CD4-positive, alpha-beta T cell treated with Interleukin-6 for 4 hours (primary cell): ENCODE results near the gene RAMP1.

Experiments
- DNase-seq: peaks from one replicate; pipeline ENCODE4 v3.0.0-alpha.2; 2020; ENCODE audit warnings: mixed read lengths

The RAMP1 gene

DNA sequence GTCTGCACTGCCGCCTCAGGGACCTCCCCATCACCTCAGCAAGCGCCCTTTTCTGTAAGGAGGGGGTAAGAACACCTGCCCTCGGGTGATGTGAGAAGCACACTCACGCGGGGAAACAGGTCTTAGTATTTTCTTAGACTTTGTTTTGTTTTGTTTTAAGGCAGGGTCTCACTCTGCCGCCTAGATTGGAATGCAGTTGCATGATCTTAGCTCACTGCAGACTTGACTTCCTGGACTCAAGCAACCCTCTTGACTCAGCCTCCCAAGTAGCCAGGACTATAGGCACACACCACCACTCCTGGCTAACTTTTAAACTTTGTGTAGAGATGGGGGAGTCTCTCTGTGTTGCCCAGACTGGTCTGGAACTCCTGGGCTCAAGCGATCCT, 37.1 kb downstream of the RAMP1 start:
- DNase-seq = no peak

DNA sequence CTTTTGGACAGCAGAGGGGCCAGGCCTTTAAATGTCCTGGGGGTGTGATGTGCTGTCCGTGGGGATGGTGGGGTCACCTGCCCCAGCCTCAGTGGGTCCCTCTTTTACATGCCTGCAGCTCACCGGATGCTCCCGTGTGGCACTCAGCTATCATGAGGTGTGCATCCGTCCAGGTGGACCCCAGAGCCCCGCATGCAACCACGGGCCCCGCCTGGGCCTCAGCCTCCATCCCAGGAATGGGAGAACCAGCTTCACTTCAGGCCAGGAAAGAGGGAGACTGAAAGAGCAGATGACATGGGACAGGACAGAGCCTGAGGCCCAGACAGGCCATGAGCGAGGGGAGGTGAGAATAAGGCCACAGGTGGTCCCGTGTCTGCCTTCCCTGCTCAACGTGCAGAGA, 37.5 kb downstream of the RAMP1 start:
- DNase-seq = no peak

DNA sequence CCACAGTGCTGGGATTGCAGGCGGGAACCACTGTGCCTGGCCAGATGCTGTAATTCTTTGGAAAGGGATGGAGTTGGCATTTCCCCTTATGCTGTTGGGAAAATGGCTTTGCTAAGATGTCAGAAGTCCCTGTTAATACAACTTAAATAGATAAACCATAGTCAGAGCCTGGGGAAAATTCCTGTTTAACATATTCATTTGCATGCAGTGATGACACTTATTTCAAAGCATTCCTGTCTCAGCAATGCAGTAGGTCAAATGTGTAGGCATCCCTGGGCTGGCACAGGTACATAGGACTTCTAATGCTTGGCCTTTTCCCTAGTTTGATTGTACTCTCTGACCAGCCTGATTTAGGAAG, 38.6 kb downstream of the RAMP1 start:
- DNase-seq = no peak

DNA sequence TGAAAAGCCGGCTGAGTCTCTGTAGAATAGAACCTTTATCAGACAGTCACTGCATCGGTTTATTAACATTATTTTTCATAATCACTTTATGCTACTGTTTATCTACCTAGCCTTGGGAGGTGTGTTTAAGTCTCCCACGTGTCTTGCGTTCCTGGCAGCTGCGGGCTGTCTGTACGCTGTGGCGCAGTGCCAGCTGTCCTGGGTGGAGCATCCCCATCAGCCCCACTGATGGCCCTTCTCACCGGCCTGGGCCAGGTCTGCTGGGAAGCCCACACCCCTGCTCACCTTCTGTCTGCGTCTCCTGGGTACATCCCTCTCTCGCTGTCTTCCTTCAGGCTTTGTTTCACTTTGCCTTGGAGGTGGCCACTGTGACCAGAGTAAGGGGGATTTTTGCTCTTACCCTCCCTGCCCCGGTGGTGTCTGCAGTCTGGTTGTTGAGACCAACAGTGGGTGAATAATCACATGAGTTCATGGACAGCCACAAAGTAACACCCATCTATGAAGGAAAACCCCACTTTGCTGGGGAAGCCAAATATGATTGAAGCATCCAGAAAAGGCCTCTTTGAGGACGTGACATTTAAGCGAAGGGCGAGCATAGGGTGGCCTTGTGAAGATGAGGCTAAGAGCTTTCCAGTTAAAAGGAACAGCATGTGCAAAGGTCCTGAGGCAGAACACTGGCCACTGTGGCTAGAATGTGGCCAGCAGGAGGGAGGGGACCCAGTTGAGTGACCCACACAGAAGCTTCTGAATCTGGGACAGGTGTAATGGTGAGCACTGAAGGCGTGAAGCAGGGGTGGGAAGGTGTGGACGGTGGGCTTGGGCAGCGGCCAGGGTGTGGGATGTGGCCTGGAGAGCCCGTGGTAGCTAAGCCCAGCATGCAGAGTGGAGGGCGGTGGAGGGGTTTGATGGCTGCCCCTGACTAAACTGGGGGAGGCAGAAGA, 41.7 kb downstream of the RAMP1 start:
- DNase-seq = no peak

DNA sequence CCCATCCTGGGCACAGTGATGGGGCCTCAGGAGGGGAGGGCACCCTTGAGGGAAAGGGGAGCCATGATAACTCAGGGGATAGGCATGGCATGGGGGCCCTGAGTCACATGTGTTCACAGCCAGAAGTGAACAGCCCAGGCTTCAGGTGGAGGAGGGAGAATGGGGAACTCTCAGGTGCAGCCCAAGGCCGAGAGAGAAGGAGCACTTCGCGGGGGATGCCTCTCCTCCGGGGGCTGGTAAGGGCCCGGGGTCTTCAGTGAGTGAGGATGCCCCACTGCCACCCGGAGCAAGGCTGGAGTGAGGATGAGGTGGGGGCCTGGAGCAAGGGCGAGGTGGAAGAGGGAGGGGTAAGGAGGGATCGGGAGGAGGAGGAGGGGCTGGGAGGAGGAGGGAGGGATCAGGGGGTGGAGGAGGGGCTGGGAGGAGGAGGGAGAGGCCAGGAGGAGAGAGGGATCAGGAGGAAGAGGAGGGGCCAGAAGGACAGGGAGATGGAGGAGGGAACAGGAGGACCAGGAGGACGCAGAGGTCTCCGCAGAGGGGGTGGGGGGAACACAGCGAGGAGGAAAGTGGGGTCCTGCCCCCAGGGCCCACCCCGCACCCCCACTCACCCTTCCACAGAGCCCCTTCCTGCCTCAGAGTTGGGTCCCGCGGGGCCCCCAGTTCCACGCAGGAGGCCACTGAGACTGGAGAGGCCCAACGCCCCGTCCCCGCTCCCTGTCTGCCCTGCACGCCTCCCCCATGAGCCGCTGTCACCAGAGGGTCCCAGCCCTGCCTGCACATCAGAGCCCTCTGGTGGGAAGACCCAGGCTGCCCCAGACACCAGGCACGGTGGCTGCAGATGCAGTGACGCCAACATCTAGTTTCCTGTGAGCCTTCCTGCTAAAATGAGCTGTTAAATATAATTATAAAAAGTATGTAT, 42.8 kb downstream of the RAMP1 start:
- DNase-seq = peak; percentile 55

DNA sequence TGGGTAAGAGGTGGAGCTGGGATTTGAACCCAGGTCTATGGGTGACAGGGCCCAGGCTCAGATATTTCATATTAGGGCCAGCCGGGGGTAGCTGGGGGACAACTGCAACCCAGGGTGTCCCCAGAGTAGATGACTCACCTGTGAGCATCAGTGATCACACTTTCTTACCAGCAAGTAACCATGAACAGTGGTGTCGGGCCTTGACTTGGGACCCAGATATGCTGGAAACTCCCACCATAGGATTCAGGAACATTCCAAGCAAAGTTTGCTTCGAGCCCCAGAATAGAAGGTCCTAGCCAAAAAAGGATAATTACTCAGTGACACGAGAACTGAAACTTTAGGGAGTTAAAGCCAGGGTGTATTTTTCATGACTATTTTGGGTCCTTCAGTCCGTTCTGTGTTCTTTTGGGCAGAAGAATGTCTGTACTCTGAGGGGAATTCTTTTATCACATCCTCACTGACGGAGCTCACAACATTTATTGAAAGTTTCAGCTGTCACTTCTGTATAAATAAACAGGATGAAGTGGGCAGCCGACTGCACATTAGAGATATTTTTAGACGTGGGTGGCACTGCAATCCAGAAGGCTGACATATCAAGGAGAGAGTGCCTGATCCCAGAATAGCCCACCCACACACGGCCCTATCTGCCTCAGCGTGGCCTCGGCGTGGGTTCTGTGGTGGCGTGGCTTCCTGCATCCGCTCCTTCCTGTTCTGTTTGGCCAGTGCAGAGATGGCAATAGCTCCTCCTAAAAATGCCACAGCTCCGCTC, 45.6 kb downstream of the RAMP1 start:
- peak; percentile 15 for DNase-seq

DNA sequence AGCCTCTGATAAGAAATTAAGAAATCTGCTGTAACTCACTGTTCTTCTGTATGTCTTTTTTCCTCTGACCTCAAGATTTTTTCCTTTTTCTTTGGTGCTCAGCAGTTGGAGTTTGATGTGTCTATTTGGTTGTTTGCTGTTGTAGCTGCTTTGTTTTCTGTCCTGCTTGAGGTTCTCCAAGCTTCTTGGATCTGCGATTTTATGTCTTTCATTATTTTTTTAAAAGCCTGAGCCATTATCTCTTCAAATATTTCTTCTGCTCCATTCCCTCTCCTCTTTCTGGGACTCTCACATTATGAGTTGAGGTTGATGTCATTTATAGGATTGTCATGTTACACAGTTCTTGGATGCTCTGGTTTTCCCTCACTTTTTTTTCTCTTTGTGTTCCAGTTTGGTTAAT, 47.7 kb downstream of the RAMP1 start:
- DNase-seq = no peak

DNA sequence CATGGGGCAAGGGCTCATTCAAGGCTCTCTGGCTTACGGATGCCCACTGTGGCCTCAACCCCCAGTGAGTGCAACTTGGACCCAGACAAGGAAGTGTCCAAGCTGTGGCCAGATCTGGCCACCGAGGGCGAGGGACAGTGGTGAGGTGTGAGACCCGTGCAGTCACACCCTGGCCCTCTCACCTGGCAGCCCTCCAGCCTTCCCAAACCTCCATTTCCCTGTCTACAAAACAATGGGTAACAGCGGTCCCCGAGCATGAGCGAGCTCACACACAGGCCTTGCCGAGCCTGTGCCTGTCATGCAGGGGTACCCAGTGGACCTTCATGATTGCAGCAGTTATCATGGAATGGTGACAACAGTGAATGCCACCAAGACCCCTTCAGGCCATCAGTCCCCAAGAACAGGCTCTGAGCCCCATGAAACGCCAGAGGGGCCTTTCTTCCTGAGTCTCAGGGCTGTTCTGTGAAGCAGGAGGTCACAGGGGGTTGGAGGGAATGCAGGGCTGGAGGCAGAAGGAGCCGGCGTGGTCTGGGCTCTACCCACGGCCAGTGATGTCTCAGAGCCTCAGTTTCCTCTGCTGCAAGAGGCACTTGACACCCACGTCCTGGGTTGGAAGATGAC, 49.8 kb downstream of the RAMP1 start:
- no peak for DNase-seq

DNA sequence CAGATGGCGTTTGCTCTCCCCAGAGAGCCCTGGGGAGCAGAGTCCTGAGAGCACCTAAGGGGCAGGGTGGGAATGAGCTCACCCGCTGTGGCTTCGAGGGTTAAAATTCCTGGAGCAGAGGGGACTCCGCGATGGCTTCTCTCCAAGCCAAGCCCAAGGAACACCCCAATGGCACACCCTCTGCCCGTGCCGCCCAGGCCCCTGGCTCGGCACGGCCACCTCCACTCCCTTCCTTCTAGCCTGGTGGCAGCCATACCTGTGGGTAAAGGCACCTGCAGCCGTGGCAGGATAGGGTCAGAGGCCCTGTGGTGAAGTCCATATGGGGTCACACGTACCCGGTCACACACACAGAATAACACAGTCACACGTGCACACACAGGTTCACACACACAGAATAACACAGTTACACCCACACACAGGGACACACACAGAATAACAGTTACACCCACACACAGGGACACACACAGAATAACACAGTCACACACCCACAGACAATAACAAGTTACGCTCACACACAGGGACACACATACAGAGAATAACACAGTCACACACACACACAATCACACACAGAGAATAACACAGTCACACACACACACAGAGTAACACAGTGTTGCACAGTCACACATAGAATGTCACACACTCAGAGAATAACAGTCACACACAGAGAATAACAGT, 50.5 kb downstream of the RAMP1 start:
- no peak for DNase-seq

DNA sequence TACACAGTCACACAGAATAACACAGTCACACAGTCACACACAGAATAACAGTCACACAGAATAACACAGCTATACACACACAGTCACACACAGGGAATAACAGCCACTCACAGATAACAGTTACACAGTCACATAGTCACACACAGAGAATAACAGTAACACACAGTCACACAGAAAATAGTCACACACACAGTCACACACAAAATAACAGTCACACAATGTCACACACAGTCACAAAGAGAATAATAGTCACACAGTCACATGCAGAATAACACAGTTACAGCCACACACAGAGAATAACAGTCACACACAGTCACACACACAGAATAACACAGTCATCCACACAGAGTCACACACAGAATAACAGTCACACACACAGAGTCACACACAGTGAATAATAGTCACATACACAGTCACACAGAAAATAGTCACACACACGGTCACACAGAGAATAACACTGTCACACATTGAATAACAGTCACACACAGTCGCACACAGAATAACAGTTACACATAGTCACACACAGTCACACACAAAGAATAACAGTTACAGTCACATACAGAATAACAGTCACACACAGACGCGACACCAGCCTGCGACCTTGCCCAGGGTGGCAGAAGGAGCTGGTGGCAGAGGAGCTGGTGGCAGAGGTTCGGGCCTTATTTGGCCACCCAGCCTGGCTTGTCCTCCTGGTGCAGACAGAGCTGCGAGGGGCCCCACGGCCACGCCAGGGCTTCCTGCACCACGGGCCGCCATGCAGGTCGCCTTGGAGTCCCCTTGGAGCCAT, 51.3 kb downstream of the RAMP1 start:
- DNase-seq = no peak

DNA sequence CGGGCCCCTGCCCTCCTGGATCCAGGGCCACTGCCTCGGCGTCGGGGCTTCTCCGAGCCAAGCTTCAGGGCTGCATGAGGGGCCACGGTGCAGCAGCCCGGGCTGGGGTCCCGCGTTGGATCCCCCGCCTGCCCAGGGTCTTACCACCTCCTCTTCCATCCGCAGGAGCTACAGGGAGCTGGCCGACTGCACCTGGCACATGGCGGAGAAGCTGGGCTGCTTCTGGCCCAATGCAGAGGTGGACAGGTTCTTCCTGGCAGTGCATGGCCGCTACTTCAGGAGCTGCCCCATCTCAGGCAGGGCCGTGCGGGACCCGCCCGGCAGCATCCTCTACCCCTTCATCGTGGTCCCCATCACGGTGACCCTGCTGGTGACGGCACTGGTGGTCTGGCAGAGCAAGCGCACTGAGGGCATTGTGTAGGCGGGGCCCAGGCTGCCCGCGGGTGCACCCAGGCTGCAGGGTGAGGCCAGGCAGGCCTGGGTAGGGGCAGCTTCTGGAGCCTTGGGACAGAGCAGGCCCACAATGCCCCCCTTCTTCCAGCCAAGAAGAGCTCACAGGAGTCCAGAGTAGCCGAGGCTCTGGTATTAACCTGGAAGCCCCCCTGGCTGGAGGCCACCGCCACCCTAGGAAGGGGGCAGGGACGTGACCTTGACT, 52.1 kb downstream of the RAMP1 start:
- DNase-seq = no peak

DNA sequence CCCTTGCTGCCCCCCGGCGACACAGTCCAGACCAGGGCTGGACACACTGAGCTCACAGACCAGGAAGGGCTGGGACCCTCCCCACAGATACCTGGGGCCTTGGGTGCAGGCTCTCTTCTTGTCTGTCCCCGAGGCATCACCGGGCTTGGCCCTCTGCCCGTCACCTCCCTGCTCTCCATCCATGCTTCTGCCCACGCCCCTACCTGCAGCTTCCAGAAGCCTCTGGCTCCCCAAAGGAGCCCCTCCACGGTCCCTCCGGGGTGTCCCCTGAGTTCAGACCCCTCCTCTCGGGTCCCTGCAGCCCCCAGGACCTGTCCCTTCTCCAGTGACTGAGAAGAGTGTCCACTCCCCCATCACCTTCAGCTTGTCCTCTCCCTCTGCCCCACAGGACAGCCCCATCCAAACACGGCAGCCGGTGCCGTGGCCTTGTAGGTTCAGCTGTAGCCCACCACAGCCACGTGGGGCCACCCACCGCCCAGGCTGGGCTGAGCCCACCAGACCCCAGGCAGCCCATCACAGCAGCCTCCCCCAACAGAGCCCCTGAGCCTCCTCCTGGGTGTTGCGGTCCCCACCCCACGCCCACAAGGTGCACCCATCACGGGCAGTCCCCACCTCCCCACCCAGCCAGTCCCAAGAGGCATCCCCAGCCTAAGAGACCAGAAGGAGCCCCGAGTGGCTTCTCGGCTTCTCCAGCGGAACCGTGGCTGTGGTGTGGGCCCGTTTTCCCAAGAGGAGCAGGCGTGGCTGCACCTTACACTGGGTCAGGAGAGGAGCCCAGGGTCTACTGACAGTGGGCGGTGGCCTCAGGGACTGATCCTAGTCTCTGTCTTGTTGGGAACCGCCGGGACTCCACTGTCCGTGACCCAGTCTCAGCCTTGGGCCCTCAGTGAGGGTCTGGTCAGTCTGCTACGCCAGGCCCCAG, 53.1 kb downstream of the RAMP1 start:
- no peak for DNase-seq

DNA sequence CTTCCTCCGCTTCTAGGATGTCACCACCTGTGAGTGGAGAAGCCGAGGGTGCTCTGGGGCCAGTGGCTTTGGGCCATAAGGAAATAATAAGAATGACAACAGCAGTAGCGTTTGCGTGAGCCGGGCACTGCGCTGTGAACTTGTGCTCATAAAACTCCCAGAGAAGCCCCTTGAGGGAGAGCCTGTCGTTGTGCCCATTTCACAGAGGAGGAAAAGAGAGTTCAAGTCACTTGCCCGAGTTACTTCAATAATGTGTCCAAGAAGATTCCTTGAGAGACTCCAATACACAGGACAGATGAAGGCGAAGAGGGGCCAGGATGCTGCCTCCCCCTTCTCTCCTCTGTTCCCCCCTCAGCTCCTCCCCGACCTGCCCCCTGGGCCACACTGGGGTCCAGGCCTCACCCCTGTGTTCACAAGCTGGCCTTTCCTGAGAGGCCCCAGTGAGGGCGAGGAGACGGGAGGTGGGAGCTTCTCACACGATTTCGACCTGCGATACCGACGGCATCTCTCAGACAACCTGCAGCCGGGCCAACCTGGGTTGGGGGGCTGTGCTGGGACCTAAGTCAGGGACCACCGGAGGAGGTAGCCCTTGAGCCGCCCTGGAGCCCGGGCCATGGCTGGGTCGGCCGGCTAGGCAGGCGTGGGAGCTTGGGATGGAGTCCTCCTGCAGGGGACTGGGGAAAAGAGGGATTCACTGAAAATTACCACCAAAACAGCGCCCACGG, 53.9 kb downstream of the RAMP1 start:
- no peak for DNase-seq

DNA sequence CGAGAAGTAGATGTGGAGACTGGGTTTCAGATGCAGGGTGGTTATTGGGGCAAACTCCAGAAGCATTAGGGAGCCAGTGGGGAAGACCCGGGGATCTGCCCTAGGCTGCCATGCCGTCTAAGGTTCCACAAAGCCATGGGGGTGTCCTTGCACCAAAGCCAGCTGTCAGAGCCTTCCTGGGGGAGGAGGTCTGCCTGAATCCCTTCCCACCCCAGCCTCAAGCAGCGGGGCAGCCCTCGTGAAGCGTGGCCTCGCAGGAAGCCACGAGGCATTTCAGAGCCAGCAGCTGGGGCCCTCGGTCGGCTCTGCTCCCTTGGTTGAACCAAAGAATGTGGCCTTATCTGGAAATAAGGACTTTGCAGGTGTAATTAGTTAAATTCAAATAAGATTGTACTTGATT, 56.2 kb downstream of the RAMP1 start:
- DNase-seq = no peak

DNA sequence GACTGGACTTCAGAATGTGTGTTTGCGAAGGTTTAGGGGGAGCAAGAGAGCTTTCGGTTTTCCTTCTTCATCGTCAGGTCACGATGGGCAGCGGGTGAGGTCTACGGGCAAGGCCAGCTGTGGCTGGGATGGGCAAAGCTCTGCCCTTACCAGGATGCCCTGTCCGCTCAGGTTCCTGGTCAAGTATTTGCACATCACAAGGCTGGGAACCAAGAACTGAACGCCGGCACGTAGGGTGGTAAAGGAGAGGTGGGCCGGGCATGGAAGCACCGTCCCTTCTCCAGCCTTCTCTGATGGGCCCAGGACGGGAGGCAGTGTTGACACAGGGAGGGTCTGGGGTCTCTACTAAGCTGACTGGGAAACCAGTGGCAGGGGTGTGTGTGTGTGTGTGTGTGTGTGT, 56.9 kb downstream of the RAMP1 start:
- no peak for DNase-seq

DNA sequence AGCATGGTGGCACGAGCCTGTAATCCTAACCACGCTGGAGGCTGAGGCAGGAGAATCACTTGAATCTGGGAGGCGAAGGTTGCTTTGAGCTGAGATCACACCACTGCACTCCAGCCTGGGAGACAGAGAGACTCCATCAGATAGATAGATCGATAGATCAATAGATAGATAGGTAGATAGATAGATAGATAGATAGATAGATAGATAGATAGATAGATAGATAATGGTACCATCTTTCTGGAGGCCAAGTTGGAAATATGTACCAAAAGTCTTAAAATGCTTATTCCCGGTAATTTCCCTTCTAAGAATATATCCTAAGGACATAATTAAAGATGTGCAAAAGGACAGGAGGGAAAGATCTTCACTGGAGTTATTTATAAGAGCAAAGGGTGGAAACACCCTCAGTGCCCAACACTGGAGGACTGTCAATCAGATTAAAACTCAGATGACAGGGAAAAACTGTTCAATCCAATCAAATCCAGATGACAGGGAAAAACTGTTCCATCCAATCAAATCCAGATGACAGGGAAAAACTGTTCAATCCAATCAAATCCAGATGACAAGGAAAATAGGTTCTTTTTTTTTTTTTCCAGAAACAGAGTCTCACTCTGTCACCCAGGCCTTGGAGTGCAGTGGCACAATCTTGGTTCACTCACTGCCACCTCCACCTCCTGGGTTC, 58.4 kb downstream of the RAMP1 start:
- no peak for DNase-seq

DNA sequence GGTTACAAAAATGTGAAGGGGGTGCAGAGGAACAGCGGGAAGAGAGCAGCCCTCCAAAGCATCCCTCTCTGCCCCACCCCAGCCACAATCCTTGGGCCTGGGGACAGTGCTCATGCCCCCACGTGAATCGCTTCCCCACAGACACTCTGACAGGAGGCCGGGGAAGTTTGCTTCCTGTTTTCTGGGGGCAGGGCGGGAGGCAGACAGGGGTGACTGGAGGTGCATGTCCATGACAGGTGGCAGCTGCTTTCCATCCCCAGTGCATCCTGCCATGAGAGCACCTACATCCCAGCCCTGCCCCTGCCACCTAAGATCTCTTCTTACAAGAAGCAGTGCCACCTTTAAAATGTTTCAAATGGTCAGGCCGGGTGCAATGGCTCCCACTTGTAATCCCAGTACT, 60.2 kb downstream of the RAMP1 start:
- no peak for DNase-seq

DNA sequence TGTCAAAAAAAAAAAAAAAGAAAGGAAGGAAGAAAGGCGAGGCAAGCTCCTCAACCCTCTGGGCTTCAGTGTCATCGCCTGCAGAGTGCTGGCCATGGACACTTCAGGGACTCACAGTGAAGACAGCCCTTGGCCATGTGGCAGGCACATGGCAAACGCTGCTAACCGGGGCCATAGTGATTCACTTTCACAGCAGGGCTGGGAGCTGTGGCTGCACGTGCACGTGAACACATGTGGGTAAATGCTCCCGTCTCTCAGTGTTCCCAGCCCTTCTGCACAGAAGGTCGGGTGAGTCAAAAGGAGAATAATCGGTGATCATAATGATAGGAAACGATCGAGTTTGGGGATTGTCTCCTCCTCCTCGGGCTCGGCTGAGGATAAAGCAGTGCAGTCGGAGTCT, 61.2 kb downstream of the RAMP1 start:
- no peak for DNase-seq
